Vagina (tissue), 2 donors: ENCODE measurements around the gene ALDH1L1. TPM values are rescaled to one million over a fixed set of nuclear protein-coding genes. Genes with fewer than 3 reads are reported as not detected.

Source experiments
- DNase-seq, 2 donors: peaks; one replicate each; pipeline ENCODE4 v3.0.0-alpha.2; 2017; ENCODE audit errors: extremely low spot score in 2 of 2
- H3K27ac ChIP-seq: fragments of 200-600 bp; sonication (generic); one replicate; pipeline ENCODE4 v1.5.1; 2019
- H3K27me3 ChIP-seq: fragments of 200-600 bp; sonication (generic); one replicate; pipeline ENCODE4 v1.5.1; 2019
- H3K36me3 ChIP-seq, 2 donors: fragments of 200-600 bp; sonication (generic); one replicate each; pipeline ENCODE4 v1.5.1; 2017 to 2019
- H3K4me1 ChIP-seq: fragments of 200-600 bp; sonication (generic); one replicate; pipeline ENCODE4 v1.5.1; 2019
- H3K4me3 ChIP-seq, 2 donors: fragments of 200-600 bp; sonication (generic); 1 replicate in 1 of 2; 2 replicates in 1 of 2; pipeline ENCODE4 v1.5.1; 2016 to 2019
- H3K9me3 ChIP-seq: fragments of 200-600 bp; sonication (generic); one replicate; pipeline ENCODE4 v1.5.1; 2019
- CTCF ChIP-seq, 3 experiments: fragments of 450-650 bp in 2 of 3; fragments of 200-600 bp in 1 of 3; sonication (generic) in 1 of 3; IDR thresholded peaks; one replicate each; pipeline ENCODE4 v1.5.1; 2017 to 2019; ENCODE audit warnings: antibody characterized with exemption in 3 of 3, mild to moderate bottlenecking in 2 of 3, moderate library complexity in 2 of 3
- POLR2A ChIP-seq, 2 donors: fragments of 450-650 bp; IDR thresholded peaks; one replicate each; pipeline ENCODE4 v1.6.1; 2017; ENCODE audit warnings: antibody characterized with exemption in 2 of 2, mild to moderate bottlenecking in 2 of 2, moderate library complexity in 2 of 2
- POLR2AphosphoS5 ChIP-seq, 2 donors: sonication (generic); formaldehyde crosslinking; IDR thresholded peaks; one replicate each; pipeline ENCODE4 v1.9.0; 2017; ENCODE audit warnings: antibody characterized with exemption in 2 of 2, mild to moderate bottlenecking in 2 of 2, low read depth in 1 of 2; ENCODE audit not compliant: insufficient read depth in 1 of 2
- intact Hi-C: fragments of 100-400 bp; cut with DNase I; formaldehyde crosslinking; loops from one replicate; pipeline ENCODE4 v1.15.1; 2023
- total RNA-seq: library from RNA; depleted of rRNA; stranded (reverse); fragments of >200 nt; gene quantifications from one replicate; pipeline ENCODE4 v1.2.3, GENCODE V29; 2016

The ALDH1L1 gene
- total RNA-seq, 1 donor from 2014 or later, result 19.2 TPM

- Histone ChIP-seq H3K9me3 (no peaks in the 10 kb centered on the region), H3K36me3 (no peaks in the 10 kb centered on the region), H3K27me3 (no peaks in the 10 kb centered on the region), H3K4me1 (no peaks in the 10 kb centered on the region), H3K4me3 (no peak overlapping the region), H3K27ac (no peak overlapping the region)
- TF ChIP-seq CTCF (IDR thresholded peaks at IDR 0.05) (no peak), POLR2A (IDR thresholded peaks at IDR 0.05) (no peak), POLR2AphosphoS5 (IDR thresholded peaks at IDR 0.05; ENCODE audit: insufficient read depth in 1 of 2, low read depth in 1 of 2) (no peak)
- DNase-seq, result no peak
- intact Hi-C loops, result no loop called here
Observed at GRCh38 chr3:126167566-126167965, 12.8 kb downstream of the ALDH1L1 start.

GRCh38 chr3:126166009-126166408, 14.4 kb downstream of the ALDH1L1 start:
- DNase-seq, result no peak
- Histone ChIP-seq H3K36me3 (no peaks in the 10 kb centered on the region), H3K4me1 (no peaks in the 10 kb centered on the region), H3K9me3 (no peaks in the 10 kb centered on the region), H3K27me3 (no peaks in the 10 kb centered on the region), H3K27ac (no peak overlapping the region), H3K4me3 (no peak overlapping the region)
- intact Hi-C loops, result no loop called here
- no peak for TF ChIP-seq POLR2A (IDR thresholded peaks at IDR 0.05)
- no peak for TF ChIP-seq CTCF (IDR thresholded peaks at IDR 0.05)
- TF ChIP-seq POLR2AphosphoS5 (IDR thresholded peaks at IDR 0.05; ENCODE audit: insufficient read depth in 1 of 2, low read depth in 1 of 2), result peak in 1 of 2 donors; percentile 11

GRCh38 chr3:126161309-126161708, 19.1 kb downstream of the ALDH1L1 start:
- Histone ChIP-seq H3K27ac (no peak overlapping the region), H3K4me1 (no peaks in the 10 kb centered on the region), H3K4me3 (no peak overlapping the region), H3K27me3 (no peaks in the 10 kb centered on the region), H3K9me3 (no peaks in the 10 kb centered on the region), H3K36me3 (no peaks in the 10 kb centered on the region)
- intact Hi-C loops, result no loop called here
- no peak for DNase-seq
- no peak for TF ChIP-seq CTCF (IDR thresholded peaks at IDR 0.05)
- TF ChIP-seq POLR2A (IDR thresholded peaks at IDR 0.05), result no peak
- no peak for TF ChIP-seq POLR2AphosphoS5 (IDR thresholded peaks at IDR 0.05; ENCODE audit: insufficient read depth in 1 of 2, low read depth in 1 of 2)

GRCh38 chr3:126160243-126161210, 19.9 kb downstream of the ALDH1L1 start:
- Histone ChIP-seq H3K27ac (no peak overlapping the region), H3K27me3 (no peaks in the 10 kb centered on the region), H3K36me3 (no peaks in the 10 kb centered on the region), H3K4me3 (no peak overlapping the region), H3K4me1 (no peaks in the 10 kb centered on the region), H3K9me3 (no peaks in the 10 kb centered on the region)
- peak; percentile 75 to 92 for DNase-seq
- no peak for TF ChIP-seq CTCF (IDR thresholded peaks at IDR 0.05)
- no peak for TF ChIP-seq POLR2A (IDR thresholded peaks at IDR 0.05)
- intact Hi-C loops, result no loop called here

GRCh38 chr3:126159476-126159875, 20.9 kb downstream of the ALDH1L1 start:
- Histone ChIP-seq H3K27ac (no peak overlapping the region), H3K9me3 (no peaks in the 10 kb centered on the region), H3K4me3 (no peak overlapping the region), H3K27me3 (no peaks in the 10 kb centered on the region), H3K4me1 (no peaks in the 10 kb centered on the region), H3K36me3 (no peaks in the 10 kb centered on the region)
- peak in 1 of 2 donors; percentile 91 for DNase-seq
- TF ChIP-seq POLR2AphosphoS5 (IDR thresholded peaks at IDR 0.05; ENCODE audit: insufficient read depth in 1 of 2, low read depth in 1 of 2) (no peak), POLR2A (IDR thresholded peaks at IDR 0.05) (no peak), CTCF (IDR thresholded peaks at IDR 0.05) (no peak)
- intact Hi-C loops, result no loop called here
